DMS114 treated with DMSO at 0.1 percent for 48 hours (cell line): Measurements from ENCODE around the gene HES3.

Experiments
- DNase-seq: peaks from one replicate; lab custom pipeline; 2025; ENCODE audit not compliant: unreplicated experiment; lab: John Stamatoyannopoulos, UW

Gene HES3

GRCh38 chr1:6243993-6244392, at the start of gene HES3:
TSS of gene HES3 (plus strand) at chr1:6244179. CDS start at chr1:6244366, 187 bp downstream.
- DNase-seq = no peak

GRCh38 chr1:6197746-6198427, 46.1 kb upstream of the HES3 start:
- DNase-seq = no peak

- no peak for DNase-seq
These were observed 45.2 kb upstream of the HES3 start for GRCh38 chr1:6198646-6199297.

- peak; percentile 98 for DNase-seq
These were observed 44.4 kb upstream of the HES3 start, which contains the start of gene RPL22 for GRCh38 chr1:6199298-6200187. TSS of gene RPL22 (minus strand) at chr1:6199595. CDS start at chr1:6199573, 22 bp downstream.

GRCh38 chr1:6200188-6200809, 43.7 kb upstream of the HES3 start:
- DNase-seq = no peak

- DNase-seq = no peak
These were observed 41.7 kb upstream of the HES3 start for GRCh38 chr1:6202256-6202655.

GRCh38 chr1:6205849-6206519, 38.0 kb upstream of the HES3 start, which contains the start of gene RNF207:
TSS of gene RNF207 (plus strand) at chr1:6206119. CDS start at chr1:6206536, 417 bp downstream.
- no peak for DNase-seq

GRCh38 chr1:6206520-6206855, 37.5 kb upstream of the HES3 start:
- no peak for DNase-seq

- no peak for DNase-seq
These were observed 36.7 kb upstream of the HES3 start for GRCh38 chr1:6207075-6207885.

GRCh38 chr1:6207921-6208320, 36.1 kb upstream of the HES3 start:
- DNase-seq = no peak

- no peak for DNase-seq
These were observed 35.0 kb upstream of the HES3 start for GRCh38 chr1:6208723-6209660.

- no peak for DNase-seq
These were observed 34.1 kb upstream of the HES3 start for GRCh38 chr1:6209661-6210580.

GRCh38 chr1:6210591-6211355, 33.2 kb upstream of the HES3 start:
- DNase-seq = no peak

- no peak for DNase-seq
These were observed 32.2 kb upstream of the HES3 start for GRCh38 chr1:6211731-6212130.

GRCh38 chr1:6212193-6212959, 31.6 kb upstream of the HES3 start:
- no peak for DNase-seq
